Psoas muscle (tissue), 8 donors: ENCODE measurements around the gene MORC3. TPM values are rescaled to one million over a fixed set of nuclear protein-coding genes. Genes with fewer than 3 reads are reported as not detected.
A peak's percentile ranks its signal among the peaks of the same experiment; 100 is the strongest.
"Not testable (repeated sequence)": the region's sequence is repeated elsewhere in the genome, so short reads cannot be mapped to it uniquely, and the experiment has no call there.

Experiments
- ATAC-seq, 4 donors: fragments of 200-7000 bp; cut with Tn5 transposase; one replicate each; pipeline ENCODE4 v1.9.1; 2020; ENCODE audit warnings: moderate library complexity in 3 of 4, mild to moderate bottlenecking in 2 of 4
- DNase-seq, 2 donors: peaks; one replicate each; pipeline ENCODE4 v3.0.0-alpha.2; 2020
- H3K27ac ChIP-seq: fragments of 200-600 bp; one replicate; pipeline ENCODE4 v1.8.0; 2022
- H3K27me3 ChIP-seq, 3 donors: fragments of 200-600 bp in 1 of 3; one replicate each; pipeline versions ENCODE4 v1.6.1 to v1.8.0; 2013 to 2022; ENCODE audit warnings: low read length in 2 of 3, mild to moderate bottlenecking in 2 of 3, moderate library complexity in 1 of 3; ENCODE audit not compliant: insufficient read depth in 3 of 3
- H3K36me3 ChIP-seq, 2 donors: fragments of 200-600 bp in 1 of 2; one replicate each; pipeline versions ENCODE4 v1.6.1 to v1.8.0; 2013 to 2022; ENCODE audit warnings: low read depth in 1 of 2, mild to moderate bottlenecking in 1 of 2, moderate library complexity in 1 of 2; ENCODE audit not compliant: insufficient read depth in 1 of 2
- H3K4me1 ChIP-seq: fragments of 200-600 bp; one replicate; pipeline ENCODE4 v1.8.0; 2022
- H3K4me3 ChIP-seq: fragments of 200-600 bp; one replicate; pipeline ENCODE4 v1.8.0; 2022; ENCODE audit warnings: mild to moderate bottlenecking
- H3K9me3 ChIP-seq: fragments of 200-600 bp; one replicate; pipeline ENCODE4 v1.8.0; 2022
- CTCF ChIP-seq: fragments of 200-600 bp; IDR thresholded peaks from one replicate; pipeline ENCODE4 v1.8.0; 2022; ENCODE audit warnings: antibody characterized with exemption
- WGBS, 3 donors: extraction: QIAGEN DNeasy Blood & Tissue Kit; methylation state at CpG; one replicate each; pipeline versions ENCODE4 v1.1.6 to v1.1.7; 2013; 5-methylcytosine and 5-hydroxymethylcytosine counted together
- intact Hi-C, 2 donors: fragments of 100-400 bp; cut with DNase I; formaldehyde crosslinking; loops; one replicate each; pipeline versions ENCODE4 v1.11.0 to v1.14.2; 2022
- polyA plus RNA-seq, 3 donors: library from polyadenylated mRNA; stranded (reverse); fragments of 200-250 nt; gene quantifications; one replicate each; pipeline ENCODE4 v1.2.3, GENCODE V29; 2013
- total RNA-seq, 4 donors: library from RNA; stranded (reverse); fragmentation: NEBNext Ultra II Directional in 2 of 4; extraction: Animal tissue kit (Norgen Biotek cat#: 25700) in 2 of 4; gene quantifications; one replicate each; pipeline versions ENCODE4 v1.2.1 to v1.2.4, GENCODE V29; 2021 to 2023
- donor health status: healthy with polysubstance abuse.
- donor health status: DM: no; HTN: no; CAD: no; lungs with moderate emphysema.
- donor health status: Bipolar disorder and iron deficiency.
- donor health status: healthy.
- donor health status: DM: yes; HTN: yes; CAD: no.
- donor health status: DM: no; HTN: no; CAD: no.
- donor health status: DM: no; HTN: no; CAD: no.
- donor health status: DM: yes; HTN: yes; CAD: no.

The MORC3 gene
- total and polyA plus RNA-seq, 7 donors: 12.4 to 33.5 (median 24.7) TPM

- intact Hi-C loops: loop anchor here in 1 of 2 donors (5.0 kb wide), 1 partner anchor 183 kb away; no protein-coding TSS in a partner anchor
- Histone ChIP-seq H3K36me3 (peaks cover 0 to 7% of the 10 kb centered on the region in 2 donors), H3K27me3 (no peaks in the 10 kb centered on the region), H3K4me3 (no peak overlapping the region), H3K9me3 (no peaks in the 10 kb centered on the region), H3K4me1 (peaks cover 59% of the 10 kb centered on the region), H3K27ac (peak overlapping the region; percentile 99)
- WGBS, 3 donors: 55 to 67% (median 55%) methylated on average over 8 of the region's 8 CpGs
- DNase-seq: no peak
- TF ChIP-seq CTCF: no peak
- peak in 3 of 4 donors; percentile 47 to 63 (median 49) for ATAC-seq
Measured at GRCh38 chr21:36325373-36326010, 5.5 kb downstream of the MORC3 start.

DNA sequence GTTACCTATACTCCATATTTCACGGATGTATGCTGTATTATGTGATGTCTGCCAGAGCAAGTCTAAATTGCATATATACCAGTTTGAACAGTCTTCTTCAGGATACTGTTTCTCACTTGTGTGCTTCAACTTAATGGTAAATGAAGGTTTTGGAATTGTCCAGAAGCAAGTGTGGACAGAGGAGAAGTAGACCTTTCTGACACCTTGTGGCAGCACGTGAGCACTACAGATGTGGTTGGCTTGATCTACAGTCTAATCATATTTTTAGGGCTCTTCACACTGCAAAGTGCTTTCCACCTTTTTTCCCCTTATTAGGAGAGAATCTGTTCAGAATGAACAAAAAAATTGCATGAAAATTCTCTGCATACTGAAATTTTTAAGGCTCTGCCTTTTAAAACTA is 10.9 kb downstream of the MORC3 start:
- H3K27ac ChIP-seq: peak overlapping the region; percentile 39
- 33 to 51% (median 35%) methylated on average over 2 of the region's 2 CpGs for WGBS, 3 donors
- ATAC-seq (peak; percentile 69 to 82 (median 78)), DNase-seq (no peak)
- H3K36me3 ChIP-seq: peaks cover 0 to 21% of the 10 kb centered on the region in 2 donors
- intact Hi-C loops: loop anchor here in 1 of 2 donors (5.0 to 10.0 kb wide), 2 partner anchors 66 to 189 kb away; no protein-coding TSS in a partner anchor
- peaks cover 33% of the 10 kb centered on the region for H3K4me1 ChIP-seq
- no peak overlapping the region for H3K4me3 ChIP-seq
- H3K9me3 ChIP-seq: no peaks in the 10 kb centered on the region
- H3K27me3 ChIP-seq: no peaks in the 10 kb centered on the region
- TF ChIP-seq CTCF: peak; percentile 63

GRCh38 chr21:36337099-36337509 is 17.1 kb downstream of the MORC3 start:
- TF ChIP-seq CTCF: no peak
- peaks cover 0 to 80% of the 10 kb centered on the region in 2 donors for H3K36me3 ChIP-seq

DNA sequence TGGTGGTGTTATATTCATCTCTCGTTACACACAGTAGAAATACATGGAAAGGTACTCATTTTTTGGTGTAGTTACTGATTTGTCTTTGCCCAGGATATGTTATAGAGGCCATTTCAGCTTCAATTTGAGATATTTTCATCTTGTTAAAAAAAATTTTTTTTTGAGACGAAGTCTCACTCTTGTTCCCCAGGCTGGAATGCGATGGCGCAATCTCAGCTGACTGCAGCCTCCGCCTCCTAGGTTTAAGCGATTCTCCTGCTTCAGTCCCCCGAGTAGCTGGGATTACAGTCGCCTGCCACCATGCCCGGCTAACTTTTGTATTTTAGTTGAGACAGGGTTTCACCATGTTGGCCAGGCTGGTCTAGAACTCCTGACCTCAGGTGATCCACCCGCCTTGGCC is 19.0 kb downstream of the MORC3 start:
- no peak for ATAC-seq
- 93 to 97% (median 93%) methylated on average over 10 of the region's 10 CpGs for WGBS, 3 donors
- no peak for DNase-seq
- no peak for TF ChIP-seq CTCF
- Histone ChIP-seq H3K27me3 (no peaks in the 10 kb centered on the region), H3K4me1 (no peaks in the 10 kb centered on the region), H3K27ac (no peak overlapping the region), H3K36me3 (peaks cover 0 to 95% of the 10 kb centered on the region in 2 donors), H3K9me3 (no peaks in the 10 kb centered on the region), H3K4me3 (no peak overlapping the region)
- intact Hi-C loops: loop anchor here in 1 of 2 donors (5.0 to 10.0 kb wide), 2 partner anchors 33 to 74 kb away; no protein-coding TSS in a partner anchor

More at GRCh38 chr21:36337099-36337509, 17.1 kb downstream of the MORC3 start:
- Histone ChIP-seq H3K27ac (peak overlapping the region; percentile 54), H3K4me3 (no peak overlapping the region), H3K27me3 (no peaks in the 10 kb centered on the region), H3K4me1 (peaks cover 4% of the 10 kb centered on the region), H3K9me3 (no peaks in the 10 kb centered on the region)
- DNase-seq (no peak), ATAC-seq (peak; percentile 56 to 76 (median 72))
- intact Hi-C loops: loop anchor here in 1 of 2 donors (5.0 to 10.0 kb wide), 2 partner anchors 35 to 72 kb away; no protein-coding TSS in a partner anchor
- 83 to 94% (median 87%) methylated on average over 3 of the region's 3 CpGs for WGBS, 3 donors

GRCh38 chr21:36342581-36342980 is 22.6 kb downstream of the MORC3 start:
- H3K4me3 ChIP-seq, H3K4me1 ChIP-seq, H3K27me3 ChIP-seq, intact Hi-C loops, DNase-seq, H3K9me3 ChIP-seq: not testable (repeated sequence)
- H3K27ac ChIP-seq: peak overlapping the region; percentile 17
- ATAC-seq: peak; percentile 49 to 66 (median 58)
- WGBS, 3 donors: 40 to 53% (median 48%) methylated on average over 7 of the region's 7 CpGs
- H3K36me3 ChIP-seq: peaks cover 4 to 98% of the 10 kb centered on the region in 2 donors
